ACC112 (cell line): ENCODE measurements around the gene PGP.
"Not testable (repeated sequence)": the region's sequence is repeated elsewhere in the genome, so short reads cannot be mapped to it uniquely, and the experiment has no call there.

ENCODE experiments used
- H2AFZ ChIP-seq: fragments of 200-600 bp; sonication (generic); one replicate; pipeline ENCODE4 v1.6.0; 2017; ENCODE audit warnings: antibody characterized with exemption, low read length; ENCODE audit not compliant: unreplicated experiment
- H3K27ac ChIP-seq: fragments of 200-600 bp; sonication (generic); 2 replicates; pipeline ENCODE4 v1.5.1; 2014; ENCODE audit warnings: low read depth, mild to moderate bottlenecking, antibody characterized with exemption, low read length, moderate library complexity
- H3K27me3 ChIP-seq: fragments of 200-600 bp; sonication (generic); 2 replicates; pipeline ENCODE4 v1.6.1; 2014; ENCODE audit warnings: mild to moderate bottlenecking, antibody characterized with exemption, low read length, moderate library complexity, mixed read lengths; ENCODE audit not compliant: insufficient read depth
- H3K36me3 ChIP-seq: fragments of 200-600 bp; sonication (generic); 2 replicates; pipeline ENCODE4 v1.6.1; 2016; ENCODE audit warnings: mild to moderate bottlenecking, antibody characterized with exemption, low read length, moderate library complexity, mixed read lengths; ENCODE audit not compliant: insufficient read depth
- H3K4me1 ChIP-seq: fragments of 200-600 bp; sonication (generic); one replicate; pipeline ENCODE4 v1.6.1; 2016; ENCODE audit warnings: low read length, mixed read lengths; ENCODE audit not compliant: insufficient read depth, unreplicated experiment, control insufficient read depth
- H3K4me3 ChIP-seq: fragments of 200-600 bp; sonication (generic); 2 replicates; pipeline ENCODE4 v1.5.1; 2014; ENCODE audit warnings: mild to moderate bottlenecking, low read depth, low read length
- H3K79me2 ChIP-seq: fragments of 200-600 bp; sonication (generic); one replicate; pipeline ENCODE4 v1.6.0; 2016; ENCODE audit warnings: low read length; ENCODE audit not compliant: control insufficient read depth, unreplicated experiment, insufficient read depth

The PGP gene, protein sequence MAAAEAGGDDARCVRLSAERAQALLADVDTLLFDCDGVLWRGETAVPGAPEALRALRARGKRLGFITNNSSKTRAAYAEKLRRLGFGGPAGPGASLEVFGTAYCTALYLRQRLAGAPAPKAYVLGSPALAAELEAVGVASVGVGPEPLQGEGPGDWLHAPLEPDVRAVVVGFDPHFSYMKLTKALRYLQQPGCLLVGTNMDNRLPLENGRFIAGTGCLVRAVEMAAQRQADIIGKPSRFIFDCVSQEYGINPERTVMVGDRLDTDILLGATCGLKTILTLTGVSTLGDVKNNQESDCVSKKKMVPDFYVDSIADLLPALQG

GRCh38 chr16:2214719-2214968, at the start of gene PGP:
PGP (minus strand) TSS chr16:2214840; CDS start chr16:2214777, 63 bp downstream.
- H3K79me2 ChIP-seq = peaks cover 25% of the 10 kb centered on the region
- peaks cover 5% of the 10 kb centered on the region; the same call in 1 of the 2 replicates for H3K36me3 ChIP-seq
- peak within 1 kb of the TSS; percentile 77 for H2AFZ ChIP-seq
- no peaks in the 10 kb centered on the region for H3K27me3 ChIP-seq
- peak within 1 kb of the TSS; percentile 99 for H3K4me3 ChIP-seq
- peaks cover 15% of the 10 kb centered on the region for H3K4me1 ChIP-seq
- H3K27ac ChIP-seq = peak within 1 kb of the TSS; percentile 92

- H3K27ac ChIP-seq = not testable (repeated sequence)
- peaks cover 40% of the 10 kb centered on the region for H3K36me3 ChIP-seq
Observed at GRCh38 chr16:2263026-2263425, 48.4 kb upstream of the PGP start.

DNA sequence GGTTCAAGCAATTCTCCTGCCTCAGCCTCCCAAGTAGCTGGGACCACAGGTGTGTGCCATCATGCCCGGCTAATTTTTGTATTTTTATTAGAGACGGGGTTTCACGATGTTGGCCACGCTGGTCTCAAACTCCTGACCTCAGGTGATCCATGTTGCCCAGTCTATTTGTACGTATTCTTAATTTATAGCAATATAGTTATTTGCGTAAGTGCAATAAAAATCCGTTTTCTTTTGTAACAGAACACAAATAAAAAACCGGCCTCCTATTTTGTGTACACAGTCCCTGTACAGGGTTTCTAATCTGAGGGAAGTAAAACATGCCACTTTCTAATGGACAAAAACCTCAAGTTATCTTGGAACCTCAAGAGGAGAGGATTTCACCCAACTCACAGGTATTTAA, 45.6 kb upstream of the PGP start:
- H3K4me3 ChIP-seq = no peak overlapping the region
- peaks cover 68% of the 10 kb centered on the region for H3K79me2 ChIP-seq
- no peaks in the 10 kb centered on the region for H3K4me1 ChIP-seq
- H2AFZ ChIP-seq = no peak overlapping the region
- H3K27me3 ChIP-seq = no peaks in the 10 kb centered on the region
- no peak overlapping the region for H3K27ac ChIP-seq
- H3K36me3 ChIP-seq = peaks cover 58% of the 10 kb centered on the region

More at GRCh38 chr16:2263026-2263425, 48.4 kb upstream of the PGP start:
- H2AFZ ChIP-seq, H3K4me3 ChIP-seq, H3K27me3 ChIP-seq: not testable (repeated sequence)
- Histone ChIP-seq H3K79me2 (peaks cover 82% of the 10 kb centered on the region), H3K4me1 (peaks cover 10% of the 10 kb centered on the region)

DNA sequence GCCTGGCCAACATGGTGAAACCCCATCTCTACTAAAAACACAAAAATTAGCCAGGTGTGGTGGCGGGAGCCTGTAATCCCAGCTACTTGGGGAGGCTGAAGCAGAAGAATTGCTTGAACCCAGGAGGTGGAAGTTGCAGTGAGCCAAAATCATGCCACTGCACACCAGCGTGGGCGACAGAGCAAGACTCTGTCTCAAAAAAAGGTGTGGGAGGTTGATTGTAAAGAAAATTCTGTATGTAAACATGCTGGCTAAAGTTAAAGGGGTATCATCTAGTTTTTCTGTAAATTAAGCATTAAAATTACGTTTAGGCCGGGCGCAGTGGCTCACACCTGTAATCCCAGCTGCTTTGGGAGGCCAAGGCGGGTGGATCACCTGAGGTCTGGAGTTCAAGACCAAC, 43.9 kb upstream of the PGP start:
- H3K27ac ChIP-seq, H2AFZ ChIP-seq, H3K27me3 ChIP-seq, H3K4me1 ChIP-seq, H3K4me3 ChIP-seq: not testable (repeated sequence)
- Histone ChIP-seq H3K79me2 (peaks cover 54% of the 10 kb centered on the region), H3K36me3 (peaks cover 59% of the 10 kb centered on the region)

GRCh38 chr16:2257726-2258125, 43.1 kb upstream of the PGP start:
- H3K79me2 ChIP-seq = peaks cover 46% of the 10 kb centered on the region
- H3K4me3 ChIP-seq = no peak overlapping the region
- H3K36me3 ChIP-seq = peaks cover 57% of the 10 kb centered on the region
- no peaks in the 10 kb centered on the region for H3K4me1 ChIP-seq
- no peak overlapping the region for H3K27ac ChIP-seq
- no peak overlapping the region for H2AFZ ChIP-seq
- H3K27me3 ChIP-seq = no peaks in the 10 kb centered on the region

- Histone ChIP-seq H3K36me3 (peaks cover 46% of the 10 kb centered on the region), H3K27ac (no peak overlapping the region), H2AFZ (no peak overlapping the region), H3K4me3 (no peak overlapping the region), H3K27me3 (no peaks in the 10 kb centered on the region), H3K79me2 (peaks cover 36% of the 10 kb centered on the region), H3K4me1 (peaks cover 9% of the 10 kb centered on the region)
Observed at GRCh38 chr16:2256531-2257140, 42.0 kb upstream of the PGP start.

GRCh38 chr16:2253293-2253692, 38.7 kb upstream of the PGP start:
- Histone ChIP-seq H2AFZ (no peak overlapping the region), H3K27ac (no peak overlapping the region), H3K79me2 (peaks cover 25% of the 10 kb centered on the region), H3K4me3 (no peak overlapping the region), H3K27me3 (no peaks in the 10 kb centered on the region), H3K4me1 (peaks cover 14% of the 10 kb centered on the region), H3K36me3 (peaks cover 25% of the 10 kb centered on the region)

DNA sequence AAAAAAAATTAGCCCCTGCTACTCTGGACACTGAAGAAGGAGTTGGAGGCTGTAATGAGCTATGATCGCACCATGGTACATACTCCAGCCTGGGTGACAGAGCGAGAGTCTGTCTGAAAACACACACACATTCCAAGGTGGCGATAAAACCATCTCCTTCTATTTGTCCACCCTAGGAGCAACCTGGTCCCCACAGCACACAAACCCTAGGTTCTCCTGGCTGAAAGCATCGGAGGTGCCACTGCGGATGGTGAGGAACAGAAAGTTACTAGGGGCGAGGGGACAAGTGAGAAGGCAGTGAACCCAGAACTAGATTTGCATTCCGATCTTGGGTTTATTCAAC, 38.1 kb upstream of the PGP start:
- no peak overlapping the region for H3K27ac ChIP-seq
- H3K4me3 ChIP-seq = no peak overlapping the region
- peaks cover 14% of the 10 kb centered on the region for H3K4me1 ChIP-seq
- peaks cover 22% of the 10 kb centered on the region for H3K79me2 ChIP-seq
- H2AFZ ChIP-seq = no peak overlapping the region
- H3K36me3 ChIP-seq = peaks cover 20% of the 10 kb centered on the region
- H3K27me3 ChIP-seq = no peaks in the 10 kb centered on the region

- Histone ChIP-seq H3K27ac (peak within 1 kb of the TSS; percentile 56), H2AFZ (peak within 1 kb of the TSS; percentile 62), H3K27me3 (no peaks in the 10 kb centered on the region), H3K4me1 (peaks cover 14% of the 10 kb centered on the region), H3K79me2 (peaks cover 14% of the 10 kb centered on the region), H3K36me3 (peaks cover 11% of the 10 kb centered on the region; the same call in 1 of the 2 replicates), H3K4me3 (peak within 1 kb of the TSS; percentile 91)
Observed at GRCh38 chr16:2251296-2252111, 36.9 kb upstream of the PGP start, which contains the start of gene ECI1. ECI1 (minus strand) TSS chr16:2251587; CDS start chr16:2251566, 21 bp downstream.

GRCh38 chr16:2250652-2251295, 36.1 kb upstream of the PGP start:
- peak overlapping the region; percentile 91 for H3K4me3 ChIP-seq
- H3K79me2 ChIP-seq = peaks cover 14% of the 10 kb centered on the region
- peaks cover 14% of the 10 kb centered on the region for H3K4me1 ChIP-seq
- peak overlapping the region; percentile 56 for H3K27ac ChIP-seq
- peaks cover 16% of the 10 kb centered on the region; the same call in 1 of the 2 replicates for H3K36me3 ChIP-seq
- H2AFZ ChIP-seq = peak overlapping the region; percentile 62
- H3K27me3 ChIP-seq = no peaks in the 10 kb centered on the region
